ENCODE data around the gene EWSR1. TPM values are rescaled to one million over a fixed set of nuclear protein-coding genes. Genes with fewer than 3 reads are reported as not detected.

The EWSR1 gene
- total RNA-seq, 1 donor from 2014 or later, result 205 TPM

- DNase-seq (ENCODE audit: low spot score in 2 of 2) (no peak), FAIRE-seq (no peak)
Observed at GRCh38 chr22:29266564-29267461, 1.3 kb upstream of the EWSR1 start.

- FAIRE-seq (no peak), DNase-seq (ENCODE audit: low spot score in 2 of 2) (no peak)
Observed at GRCh38 chr22:29267462-29267857, 608 bp upstream of the EWSR1 start.

GRCh38 chr22:29268511-29269229 is 602 bp downstream of the EWSR1 start:
- no peak for FAIRE-seq
- peak; percentile 65 to 69 for DNase-seq (ENCODE audit: low spot score in 2 of 2)

- no peak for FAIRE-seq
Observed at GRCh38 chr22:29269230-29269604, 1.1 kb downstream of the EWSR1 start.

GRCh38 chr22:29269731-29270474 is 1.8 kb downstream of the EWSR1 start:
- no peak for DNase-seq (ENCODE audit: low spot score in 2 of 2)
- no peak for FAIRE-seq

More at GRCh38 chr22:29269230-29269604, 1.1 kb downstream of the EWSR1 start:
- no peak for DNase-seq (ENCODE audit: low spot score in 2 of 2)

- DNase-seq (ENCODE audit: low spot score in 2 of 2) (no peak), FAIRE-seq (no peak)
Observed at GRCh38 chr22:29270475-29271271, 2.6 kb downstream of the EWSR1 start.

GRCh38 chr22:29272624-29273023 is 4.6 kb downstream of the EWSR1 start:
- DNase-seq (ENCODE audit: low spot score in 2 of 2) (no peak), FAIRE-seq (no peak)

GRCh38 chr22:29275167-29275566 is 7.1 kb downstream of the EWSR1 start:
- no peak for FAIRE-seq
- no peak for DNase-seq (ENCODE audit: low spot score in 2 of 2)

- no peak for DNase-seq (ENCODE audit: low spot score in 2 of 2)
- FAIRE-seq, result no peak
Observed at GRCh38 chr22:29275819-29276565, 7.9 kb downstream of the EWSR1 start.

GRCh38 chr22:29277927-29278326 is 9.9 kb downstream of the EWSR1 start:
- DNase-seq (ENCODE audit: low spot score in 2 of 2) (no peak), FAIRE-seq (no peak)

- no peak for FAIRE-seq
- no peak for DNase-seq (ENCODE audit: low spot score in 2 of 2)
Observed at GRCh38 chr22:29284196-29284595, 16.1 kb downstream of the EWSR1 start.

- no peak for DNase-seq (ENCODE audit: low spot score in 2 of 2)
- FAIRE-seq, result no peak
Observed at GRCh38 chr22:29288837-29289236, 20.8 kb downstream of the EWSR1 start.

- DNase-seq (ENCODE audit: low spot score in 2 of 2) (no peak), FAIRE-seq (no peak)
Observed at GRCh38 chr22:29290061-29290460, 22.0 kb downstream of the EWSR1 start.

GRCh38 chr22:29291215-29291614 is 23.1 kb downstream of the EWSR1 start:
- FAIRE-seq (no peak), DNase-seq (ENCODE audit: low spot score in 2 of 2) (no peak)

GRCh38 chr22:29292379-29292778 is 24.3 kb downstream of the EWSR1 start:
- FAIRE-seq, result no peak
- DNase-seq (ENCODE audit: low spot score in 2 of 2), result no peak

- FAIRE-seq (no peak), DNase-seq (ENCODE audit: low spot score in 2 of 2) (no peak)
Observed at GRCh38 chr22:29298641-29299040, 30.6 kb downstream of the EWSR1 start.

GRCh38 chr22:29299136-29299900 is 31.2 kb downstream of the EWSR1 start:
- FAIRE-seq (no peak), DNase-seq (ENCODE audit: low spot score in 2 of 2) (no peak)

GRCh38 chr22:29300467-29300806 is 32.4 kb downstream of the EWSR1 start:
- FAIRE-seq (no peak), DNase-seq (ENCODE audit: low spot score in 2 of 2) (no peak)

All from frontal cortex (tissue), 4 donors.